Mononuclear cell (primary cell): ENCODE results near the gene RPRD1B. TPM values are rescaled to one million over a fixed set of nuclear protein-coding genes. Genes with fewer than 3 reads are reported as not detected.
"Not testable (repeated sequence)": the region's sequence is repeated elsewhere in the genome, so short reads cannot be mapped to it uniquely, and the experiment has no call there.

ENCODE experiments used
- H3K27me3 ChIP-seq: 2 replicates; pipeline ENCODE4 v1.6.0; 2011; ENCODE audit warnings: low read length, control low read depth; ENCODE audit not compliant: insufficient read depth
- H3K4me1 ChIP-seq: 2 replicates; pipeline ENCODE4 v1.5.1; 2011; ENCODE audit warnings: mild to moderate bottlenecking, low read length, control low read depth; ENCODE audit not compliant: insufficient read depth
- H3K4me3 ChIP-seq: 2 replicates; pipeline ENCODE4 v1.5.1; 2011; ENCODE audit warnings: mild to moderate bottlenecking, low read length, moderate library complexity
- H3K9me3 ChIP-seq: 2 replicates; pipeline ENCODE4 v1.5.1; 2011; ENCODE audit warnings: low read depth, mild to moderate bottlenecking, control low read depth, low read length
- total RNA-seq: library from RNA; depleted of rRNA; stranded (reverse); fragments of >200 nt; gene quantifications from one replicate; pipeline ENCODE4 v1.2.3, GENCODE V29; 2012

The RPRD1B gene
- total RNA-seq, 1 donor, result 69.2 TPM

DNA sequence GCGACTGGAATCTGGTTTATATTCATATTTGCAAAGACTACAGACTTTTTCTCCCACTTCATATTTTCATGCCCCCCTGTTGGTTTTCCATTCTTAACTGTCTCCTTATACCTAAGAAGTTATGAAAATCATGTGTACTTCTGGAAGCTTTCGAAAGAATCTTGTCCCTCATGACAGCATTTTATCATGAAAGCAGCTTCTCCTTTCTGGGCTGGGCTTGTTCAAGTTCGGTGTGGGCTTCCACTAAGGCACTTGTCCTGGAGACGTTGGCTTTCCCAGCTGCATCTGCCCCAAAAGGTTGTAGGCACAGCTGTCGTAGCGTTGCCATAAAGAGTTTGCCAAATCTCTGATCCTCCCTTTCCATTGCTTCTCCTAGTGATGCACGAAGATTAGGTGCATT lies 56.5 kb downstream of the RPRD1B start:
- Histone ChIP-seq H3K9me3 (no peaks in the 10 kb centered on the region), H3K4me1 (peaks cover 39% of the 10 kb centered on the region), H3K4me3 (no peak overlapping the region), H3K27me3 (no peaks in the 10 kb centered on the region)

DNA sequence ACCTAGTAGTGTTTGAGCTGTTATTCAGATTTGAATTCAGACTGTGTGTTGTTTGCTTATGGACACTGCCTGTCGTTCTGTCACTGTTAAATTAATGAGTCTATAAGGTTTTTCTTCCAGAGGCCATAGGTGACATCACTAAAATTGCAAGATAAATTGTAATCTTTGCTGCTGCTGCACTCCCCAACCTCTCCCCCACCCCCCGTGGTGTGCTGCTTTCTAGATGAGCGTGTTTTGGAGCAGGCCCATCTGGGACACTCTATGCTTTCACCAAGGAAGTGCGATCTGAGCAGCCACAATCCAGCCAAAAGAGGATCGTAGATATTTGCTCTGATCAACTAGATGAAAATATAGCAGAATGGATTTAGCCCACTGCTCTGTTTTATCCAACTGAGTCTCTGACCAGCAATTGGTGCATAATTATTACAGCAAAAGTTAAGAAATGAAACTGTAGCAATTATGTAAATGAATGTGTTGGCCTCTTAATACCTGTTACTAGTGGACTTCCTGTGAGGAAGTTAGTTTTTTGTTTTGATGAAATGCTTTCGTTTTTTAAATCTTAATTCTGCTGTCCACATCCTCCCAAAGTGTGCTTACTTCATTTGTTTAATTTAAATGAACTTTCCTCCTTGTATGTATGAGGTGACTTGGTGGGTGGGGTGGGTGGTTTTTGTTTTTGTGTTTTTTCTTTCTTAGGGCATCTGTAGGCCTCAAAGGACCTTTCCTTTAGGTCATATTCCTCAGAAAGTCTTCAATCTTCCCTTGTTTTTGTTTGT lies 58.1 kb downstream of the RPRD1B start:
- no peaks in the 10 kb centered on the region for H3K27me3 ChIP-seq
- no peaks in the 10 kb centered on the region for H3K9me3 ChIP-seq
- H3K4me1 ChIP-seq, result peaks cover 54% of the 10 kb centered on the region
- H3K4me3 ChIP-seq, result no peak overlapping the region

DNA sequence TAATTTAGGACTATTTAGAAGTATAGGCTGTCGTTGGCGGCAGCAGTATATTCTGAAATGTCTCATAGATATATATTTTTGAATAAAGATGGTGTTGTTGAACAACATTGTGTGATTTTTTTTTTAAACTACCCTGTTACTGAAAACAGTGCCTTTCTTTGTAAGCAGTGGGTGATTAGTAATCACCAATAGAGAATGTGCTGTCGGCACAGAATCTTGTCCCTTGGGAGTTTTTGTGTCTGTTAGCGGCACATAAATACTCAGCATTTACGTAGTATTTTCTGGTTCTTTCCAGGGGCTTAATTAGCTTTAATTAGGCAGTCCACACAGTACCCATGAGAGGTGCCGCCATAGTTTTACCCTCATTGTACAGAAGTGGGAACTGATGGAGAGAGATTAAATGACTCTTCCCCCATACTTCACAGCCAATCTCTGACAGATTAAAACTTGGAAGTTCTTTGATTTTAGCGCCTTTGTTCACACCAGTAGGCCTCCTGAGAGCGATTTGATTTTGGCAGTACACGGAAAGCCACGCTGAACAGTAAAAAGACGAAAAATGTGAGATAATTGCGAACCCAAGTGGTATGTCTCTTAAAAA lies 58.8 kb downstream of the RPRD1B start:
- Histone ChIP-seq H3K9me3 (no peaks in the 10 kb centered on the region), H3K27me3 (no peaks in the 10 kb centered on the region), H3K4me1 (peaks cover 58% of the 10 kb centered on the region), H3K4me3 (no peak overlapping the region)

DNA sequence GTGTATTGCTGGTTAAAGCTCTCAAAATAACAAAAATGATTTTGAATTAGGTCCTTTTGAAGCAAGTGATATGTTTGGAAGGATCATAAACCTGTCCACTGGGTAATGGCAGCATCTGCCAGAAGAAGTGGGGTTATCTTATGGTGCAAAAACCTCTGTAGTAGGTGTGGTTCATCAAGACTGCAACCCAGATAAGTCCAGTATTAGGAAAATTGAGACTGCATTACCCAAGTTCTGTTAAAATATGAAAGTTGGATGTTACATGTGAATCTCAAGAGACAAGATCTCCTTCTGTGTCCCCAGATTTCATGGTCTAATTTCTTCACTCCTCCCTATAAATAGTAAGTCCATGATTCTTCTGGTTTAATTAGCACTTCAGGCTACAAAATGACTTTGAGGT lies 59.4 kb downstream of the RPRD1B start:
- Histone ChIP-seq H3K27me3 (no peaks in the 10 kb centered on the region), H3K9me3 (no peaks in the 10 kb centered on the region), H3K4me1 (peaks cover 58% of the 10 kb centered on the region), H3K4me3 (no peak overlapping the region)

DNA sequence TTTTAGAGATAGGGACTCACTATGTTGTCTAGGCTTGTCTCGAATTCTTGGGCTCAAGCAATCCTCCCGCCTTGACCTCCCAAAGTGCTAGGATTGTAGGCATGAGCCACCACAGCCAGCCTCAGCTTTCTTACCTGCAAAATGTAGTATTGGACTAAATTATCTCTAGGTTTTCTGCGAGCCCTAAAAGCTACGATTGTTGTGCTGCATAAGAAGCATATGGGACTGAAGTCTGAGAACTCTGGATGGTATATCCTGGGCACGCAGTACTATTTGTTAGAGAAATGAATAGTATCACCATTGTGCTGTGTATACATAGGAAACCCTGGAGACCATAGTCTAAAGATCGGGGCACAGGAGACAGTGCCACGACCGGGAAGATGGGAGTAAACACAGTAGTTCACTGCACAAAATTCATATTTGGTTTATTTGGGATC lies 60.1 kb downstream of the RPRD1B start:
- H3K9me3 ChIP-seq, result no peaks in the 10 kb centered on the region
- H3K4me3 ChIP-seq, result no peak overlapping the region
- no peaks in the 10 kb centered on the region for H3K27me3 ChIP-seq
- H3K4me1 ChIP-seq, result peaks cover 58% of the 10 kb centered on the region

DNA sequence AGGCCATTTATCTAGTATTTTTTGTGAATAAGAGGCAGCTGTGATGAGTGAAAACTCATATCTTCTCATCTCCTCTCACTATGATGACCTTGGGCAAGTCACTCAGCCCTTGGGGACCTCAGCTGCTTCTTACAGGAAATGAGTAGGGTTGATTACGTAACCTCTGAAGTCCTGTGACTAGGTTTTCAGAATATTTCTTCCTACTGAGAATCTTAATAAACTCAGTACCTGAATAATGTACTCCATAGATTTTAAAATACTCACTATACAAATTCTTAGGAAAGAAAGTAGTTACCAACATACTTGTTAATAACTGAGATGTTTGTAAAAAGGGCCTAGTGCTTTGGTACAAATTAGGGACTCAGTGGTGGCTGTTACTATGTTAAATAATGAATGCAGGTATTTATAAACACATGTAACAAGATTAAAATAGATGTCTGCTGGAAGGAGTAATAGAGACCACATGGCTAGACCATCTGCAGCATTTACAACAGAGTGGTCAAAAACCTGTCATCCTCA lies 60.9 kb downstream of the RPRD1B start:
- H3K9me3 ChIP-seq, result no peaks in the 10 kb centered on the region
- H3K27me3 ChIP-seq, result no peaks in the 10 kb centered on the region
- H3K4me1 ChIP-seq, result peaks cover 63% of the 10 kb centered on the region
- no peak overlapping the region for H3K4me3 ChIP-seq

DNA sequence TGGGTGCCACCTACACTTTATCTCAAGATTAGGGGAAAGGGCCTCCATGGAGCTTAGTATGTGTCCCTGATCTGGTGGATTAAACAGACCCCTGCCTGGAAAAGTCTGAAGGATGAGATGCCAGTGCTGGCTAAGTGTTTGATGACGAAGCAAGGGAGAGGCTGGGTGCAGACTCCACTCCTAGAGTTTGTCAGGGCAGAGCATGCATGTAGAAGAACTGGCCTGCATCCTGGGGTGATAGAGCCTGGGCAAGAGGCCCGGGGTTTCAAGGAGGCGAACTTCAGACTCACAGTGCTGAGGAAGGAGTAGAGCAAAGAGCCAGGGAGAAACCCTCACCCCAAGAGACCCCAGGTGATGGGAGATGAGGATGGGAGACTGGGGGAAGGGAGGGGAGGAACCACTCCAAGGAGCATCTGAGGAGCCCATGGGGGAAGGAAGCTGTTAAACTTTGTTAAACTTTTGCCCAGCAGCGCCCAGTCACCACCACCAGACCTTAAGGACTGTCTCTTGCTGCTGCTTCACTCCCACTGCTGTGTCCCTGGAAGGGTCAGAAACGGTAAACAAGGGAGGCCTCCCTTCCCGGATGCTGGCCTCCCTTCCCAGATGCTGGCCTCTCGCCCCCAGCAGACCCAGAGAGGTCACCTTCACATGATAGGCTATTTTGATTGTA lies 61.6 kb downstream of the RPRD1B start:
- H3K27me3 ChIP-seq, result no peaks in the 10 kb centered on the region
- no peaks in the 10 kb centered on the region for H3K9me3 ChIP-seq
- H3K4me3 ChIP-seq, result no peak overlapping the region
- H3K4me1 ChIP-seq, result peaks cover 63% of the 10 kb centered on the region

DNA sequence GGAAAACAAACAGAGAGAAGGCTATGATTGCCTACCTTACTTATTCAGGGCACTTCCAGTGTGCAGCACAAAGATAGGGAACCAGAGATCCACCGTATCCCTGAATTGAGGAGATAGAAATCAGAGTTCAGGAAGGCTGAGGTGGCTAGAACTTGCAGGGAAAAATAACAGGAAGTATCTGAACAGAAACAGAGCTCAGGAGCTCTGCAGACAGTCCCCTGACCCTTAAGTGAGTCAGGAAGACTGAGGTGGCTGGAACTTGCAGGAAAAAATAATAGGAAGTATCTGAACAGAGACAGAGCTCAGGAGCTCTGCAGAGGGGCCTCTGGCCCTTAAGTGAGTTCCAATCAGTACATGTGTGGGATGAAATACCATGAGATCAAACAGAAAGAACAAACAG lies 65.4 kb downstream of the RPRD1B start:
- Histone ChIP-seq H3K27me3 (no peaks in the 10 kb centered on the region), H3K4me1 (peaks cover 35% of the 10 kb centered on the region), H3K9me3 (no peaks in the 10 kb centered on the region), H3K4me3 (no peak overlapping the region)

DNA sequence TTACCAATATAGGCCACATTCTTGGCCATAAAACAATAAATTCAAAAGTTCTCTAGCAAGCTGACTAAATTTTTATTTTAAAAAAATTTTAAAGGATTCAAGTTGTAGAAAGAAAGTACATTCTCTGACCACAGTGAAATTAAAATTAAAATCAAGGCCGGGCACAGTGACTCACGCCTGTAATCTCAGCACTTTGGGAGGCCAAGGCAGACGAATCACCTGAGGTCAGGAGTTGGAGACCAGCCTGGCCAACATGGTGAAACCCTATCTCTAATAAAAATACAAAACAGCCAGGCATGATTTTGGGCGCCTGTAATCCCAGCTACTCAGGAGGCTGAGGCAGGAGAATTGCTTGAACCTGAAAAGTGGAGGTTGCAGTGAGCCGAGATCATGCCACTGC lies 68.7 kb downstream of the RPRD1B start:
- not testable (repeated sequence) for H3K27me3 ChIP-seq, H3K4me3 ChIP-seq, H3K9me3 ChIP-seq, H3K4me1 ChIP-seq

DNA sequence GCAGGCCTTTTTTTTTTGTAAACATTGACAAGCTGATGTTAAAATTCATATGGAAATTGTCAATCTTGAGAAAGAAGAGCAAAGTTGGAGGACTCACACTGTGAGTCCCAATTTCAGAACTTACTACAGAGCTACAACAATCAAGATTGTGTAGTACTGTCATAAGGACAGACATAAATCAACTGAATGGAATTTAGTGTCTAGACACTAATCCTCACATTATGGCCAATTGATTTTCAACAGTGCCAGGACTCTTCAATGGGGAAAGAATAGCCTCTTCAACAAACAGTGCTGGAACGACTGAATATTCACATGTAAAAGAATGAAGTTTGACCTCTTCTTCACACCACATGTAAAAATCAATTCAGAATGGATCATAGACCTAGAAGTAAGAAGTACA lies 70.7 kb downstream of the RPRD1B start:
- no peaks in the 10 kb centered on the region for H3K4me1 ChIP-seq
- no peaks in the 10 kb centered on the region for H3K27me3 ChIP-seq
- no peak overlapping the region for H3K4me3 ChIP-seq
- H3K9me3 ChIP-seq, result no peaks in the 10 kb centered on the region

DNA sequence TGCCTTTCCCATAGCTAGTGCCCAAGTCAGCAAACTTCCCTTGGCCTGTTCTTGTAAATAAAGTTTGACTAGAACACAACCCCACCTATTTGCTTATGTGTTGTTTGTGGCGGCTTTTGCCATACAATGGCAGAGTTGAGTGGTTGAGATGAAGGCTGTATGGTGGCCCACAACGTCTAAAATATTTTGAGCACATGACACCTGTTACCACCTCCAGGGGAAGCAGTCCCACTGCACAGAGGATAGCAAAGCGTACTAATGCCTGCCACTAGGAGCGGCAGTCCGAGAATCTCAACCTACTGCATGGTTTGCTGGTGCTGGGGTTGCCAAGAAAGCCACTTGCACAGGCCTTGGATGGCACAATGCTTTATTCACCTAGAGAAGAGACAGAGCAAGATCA lies 72.9 kb downstream of the RPRD1B start:
- Histone ChIP-seq H3K4me1 (no peaks in the 10 kb centered on the region), H3K4me3 (no peak overlapping the region), H3K9me3 (no peaks in the 10 kb centered on the region), H3K27me3 (no peaks in the 10 kb centered on the region)

DNA sequence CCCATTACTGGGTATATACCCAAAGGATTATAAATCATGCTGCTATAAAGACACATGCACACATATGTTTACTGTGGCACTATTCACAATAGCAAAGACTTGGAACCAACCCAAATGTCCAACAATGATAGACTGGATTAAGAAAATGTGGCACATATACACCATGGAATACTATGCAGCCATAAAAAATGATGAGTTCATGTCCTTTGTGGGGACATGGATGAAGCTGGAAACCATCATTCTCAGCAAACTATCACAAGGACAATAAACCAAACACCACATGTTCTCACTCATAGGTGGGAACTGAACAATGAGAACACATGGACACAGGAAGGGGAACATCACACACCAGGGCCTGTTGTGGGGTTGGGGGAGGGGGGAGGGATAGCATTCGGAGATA lies 73.8 kb downstream of the RPRD1B start:
- H3K4me1 ChIP-seq, H3K4me3 ChIP-seq, H3K27me3 ChIP-seq, H3K9me3 ChIP-seq: not testable (repeated sequence)

DNA sequence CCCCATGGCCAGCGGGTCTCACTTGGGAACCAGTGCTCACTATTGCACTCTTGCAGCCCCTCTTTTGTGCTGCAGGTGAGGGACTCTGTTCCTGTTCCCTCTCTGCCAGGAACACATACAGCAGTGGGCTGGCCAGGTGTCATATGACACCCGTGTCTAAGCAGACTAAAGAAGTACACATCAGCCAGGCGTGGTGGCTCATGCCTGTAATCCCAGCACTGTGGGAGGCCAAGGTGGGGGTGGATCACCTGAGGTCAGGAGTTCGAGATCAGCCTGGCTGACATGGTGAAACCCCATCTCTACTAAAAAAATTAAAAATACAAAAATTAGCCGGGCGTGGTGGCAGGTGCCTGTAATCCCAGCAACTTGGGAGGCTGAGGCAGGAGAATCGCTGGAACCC lies 74.4 kb downstream of the RPRD1B start:
- H3K4me3 ChIP-seq, H3K9me3 ChIP-seq, H3K27me3 ChIP-seq, H3K4me1 ChIP-seq: not testable (repeated sequence)

DNA sequence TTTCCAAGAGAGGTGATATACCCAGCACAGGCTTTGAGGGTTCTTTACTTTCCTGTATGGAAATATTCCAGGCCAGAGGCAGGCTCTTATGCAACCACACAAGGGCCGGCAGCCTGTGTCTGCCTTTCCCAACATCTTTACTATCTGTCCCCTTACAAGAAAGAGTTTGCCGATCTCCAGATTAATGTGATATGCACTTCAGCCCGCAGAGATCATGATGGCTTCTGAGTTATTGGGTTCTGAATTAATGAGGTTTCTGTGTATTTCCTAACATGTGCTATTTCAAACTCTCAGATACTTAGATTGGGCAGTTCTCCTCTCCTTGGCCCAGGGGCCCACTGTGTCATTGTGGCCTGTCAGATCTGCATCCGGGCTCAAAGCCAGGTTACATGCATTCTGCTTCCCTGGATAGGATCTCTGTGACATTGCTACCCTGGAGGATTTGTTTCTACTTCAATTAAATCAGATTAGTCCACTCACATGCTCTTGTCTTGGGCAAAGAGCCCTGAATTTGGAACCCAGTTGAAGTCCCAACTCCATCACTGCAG lies 75.0 kb downstream of the RPRD1B start:
- Histone ChIP-seq H3K4me1 (peaks cover 3% of the 10 kb centered on the region), H3K9me3 (no peaks in the 10 kb centered on the region), H3K27me3 (no peaks in the 10 kb centered on the region), H3K4me3 (no peak overlapping the region)

DNA sequence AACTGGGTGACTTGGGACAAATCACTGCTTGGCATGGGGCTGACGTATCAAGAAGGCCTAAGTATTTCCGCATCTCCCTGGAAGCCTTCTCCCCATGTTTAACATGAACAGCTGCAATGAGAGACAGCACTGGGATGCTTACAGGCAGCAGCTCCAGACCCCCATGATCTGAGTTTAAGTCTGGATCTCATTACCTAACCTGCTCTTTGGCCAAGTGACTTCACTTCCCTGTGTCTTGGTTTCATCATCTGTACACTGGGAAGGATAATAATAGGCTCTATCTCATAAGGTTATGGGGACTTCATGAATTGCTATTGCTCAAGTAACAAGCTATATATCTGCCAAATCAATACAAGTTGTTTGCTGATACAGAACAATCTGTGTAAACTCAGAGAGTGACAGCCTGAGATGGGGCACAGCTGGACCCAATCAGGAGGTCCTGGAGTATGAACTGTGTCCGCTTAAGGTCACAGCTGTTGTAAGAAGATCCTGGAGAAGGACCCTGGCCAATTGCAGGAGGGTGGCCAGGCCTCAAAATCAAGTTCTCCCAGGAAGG lies 75.5 kb downstream of the RPRD1B start:
- Histone ChIP-seq H3K27me3 (no peaks in the 10 kb centered on the region), H3K4me1 (peaks cover 9% of the 10 kb centered on the region), H3K4me3 (no peak overlapping the region), H3K9me3 (no peaks in the 10 kb centered on the region)
